HEK293T (cell line): ENCODE data around the gene FAM171A1.

Experiments used
- CTCF ChIA-PET: fragments of 350-600 bp; formaldehyde crosslinking; extraction: SDS; loops from one replicate; lab custom pipeline; 2021; ENCODE audit warnings: antibody characterized with exemption, inconsistent platforms; lab: Yijun Ruan, JAX
- POLR2A ChIA-PET: fragments of 350-600 bp; formaldehyde crosslinking; extraction: SDS; loops from one replicate; lab custom pipeline; 2020; ENCODE audit warnings: antibody characterized with exemption, inconsistent platforms; lab: Yijun Ruan, JAX
- DNase-seq: peaks from one replicate; pipeline ENCODE4 v3.0.0; 2012; ENCODE audit warnings: mixed read lengths; ENCODE audit errors: extremely low spot score
- ARNT ChIP-seq: fragments of 450-650 bp; IDR thresholded peaks from 2 replicates; pipeline ENCODE4 v1.6.1; 2017; ENCODE audit warnings: mild to moderate bottlenecking
- BHLHE40 ChIP-seq: fragments of 450-650 bp; IDR thresholded peaks from 2 replicates; pipeline ENCODE4 v1.6.1; 2016; ENCODE audit warnings: mild to moderate bottlenecking, moderate library complexity, borderline replicate concordance
- CTBP1 ChIP-seq: fragments of 450-650 bp; IDR thresholded peaks from 2 replicates; pipeline ENCODE4 v1.6.1; 2016; ENCODE audit warnings: borderline replicate concordance
- ELF4 ChIP-seq: fragments of 450-650 bp; IDR thresholded peaks from 2 replicates; pipeline ENCODE4 v1.6.1; 2017; ENCODE audit warnings: antibody characterized with exemption
- FOXA1 ChIP-seq: fragments of 450-650 bp; IDR thresholded peaks from 2 replicates; pipeline ENCODE4 v1.6.1; 2016; ENCODE audit warnings: mild to moderate bottlenecking
- FOXK2 ChIP-seq: fragments of 450-650 bp; IDR thresholded peaks from 2 replicates; pipeline ENCODE4 v1.6.1; 2016; ENCODE audit warnings: mild to moderate bottlenecking
- FOXM1 ChIP-seq: fragments of 450-650 bp; IDR thresholded peaks from 2 replicates; pipeline ENCODE4 v1.6.1; 2017; ENCODE audit warnings: mild to moderate bottlenecking, borderline replicate concordance
- HDGF ChIP-seq: fragments of 450-650 bp; IDR thresholded peaks from 2 replicates; pipeline ENCODE4 v1.6.1; 2017; ENCODE audit warnings: antibody characterized with exemption, borderline replicate concordance
- L3MBTL2 ChIP-seq: fragments of 450-650 bp; conservative IDR thresholded peaks from 2 replicates; pipeline ENCODE4 v1.6.1; 2016; ENCODE audit warnings: mild to moderate bottlenecking
- LEF1 ChIP-seq: fragments of 450-650 bp; IDR thresholded peaks from 2 replicates; pipeline ENCODE4 v1.6.1; 2017; ENCODE audit warnings: mild to moderate bottlenecking, borderline replicate concordance
- NFRKB ChIP-seq: fragments of 450-650 bp; IDR thresholded peaks from 2 replicates; pipeline ENCODE4 v1.6.1; 2016; ENCODE audit warnings: mild to moderate bottlenecking, moderate library complexity
- PKNOX1 ChIP-seq: fragments of 450-650 bp; IDR thresholded peaks from 2 replicates; pipeline ENCODE4 v1.6.1; 2016
- SP1 ChIP-seq: fragments of 450-650 bp; IDR thresholded peaks from 2 replicates; pipeline ENCODE4 v1.6.1; 2017
- SUZ12 ChIP-seq: fragments of 450-650 bp; IDR thresholded peaks from 2 replicates; pipeline ENCODE4 v1.6.1; 2016; ENCODE audit warnings: mild to moderate bottlenecking
- TARDBP ChIP-seq: fragments of 450-650 bp; IDR thresholded peaks from 2 replicates; pipeline ENCODE4 v1.6.1; 2016
- ZNF384 ChIP-seq: fragments of 450-650 bp; IDR thresholded peaks from 2 replicates; pipeline ENCODE4 v1.6.1; 2016

FAM171A1 gene

GRCh38 chr10:15230257-15230656 lies 140.8 kb downstream of the FAM171A1 start:
- no peak for DNase-seq
- ChIA-PET CTCF (no interaction called here), POLR2A (interaction anchor here (1.5 kb wide), 1 partner anchor 8 kb away, joined by 3 read pairs; no protein-coding TSS in a partner anchor)
- TF ChIP-seq CTBP1 (no peak), FOXM1 (no peak), ZNF384 (no peak)

DNA sequence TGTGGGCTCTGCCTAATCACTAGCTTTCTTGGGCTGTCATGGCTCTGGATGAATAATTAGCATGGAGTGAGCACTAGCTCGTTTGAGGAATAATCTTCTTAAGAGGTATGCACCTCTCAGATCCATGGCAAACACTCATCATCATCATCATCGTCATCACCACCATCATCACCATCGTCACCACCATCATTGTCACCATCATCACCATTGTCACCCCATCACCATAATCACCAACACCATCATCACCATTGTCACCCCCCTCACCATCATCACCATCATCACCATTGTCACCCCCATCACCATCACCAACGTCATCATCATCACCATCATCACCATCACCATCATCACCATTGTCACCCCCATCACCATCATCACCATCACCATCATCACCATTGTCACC lies 141.8 kb downstream of the FAM171A1 start:
- TF ChIP-seq SUZ12 (no peak), PKNOX1 (no peak), ZNF384 (no peak), TARDBP (no peak), FOXA1 (no peak), L3MBTL2 (no peak), CTBP1 (no peak), LEF1 (no peak), SP1 (no peak), BHLHE40 (no peak), FOXK2 (no peak), ELF4 (no peak), ARNT (no peak), FOXM1 (no peak), HDGF (no peak), NFRKB (no peak)
- DNase-seq: no peak
- POLR2A ChIA-PET: interaction anchor here (1.5 kb wide), 1 partner anchor 9 kb away, joined by 3 read pairs; no protein-coding TSS in a partner anchor
- CTCF ChIA-PET: no interaction called here

DNA sequence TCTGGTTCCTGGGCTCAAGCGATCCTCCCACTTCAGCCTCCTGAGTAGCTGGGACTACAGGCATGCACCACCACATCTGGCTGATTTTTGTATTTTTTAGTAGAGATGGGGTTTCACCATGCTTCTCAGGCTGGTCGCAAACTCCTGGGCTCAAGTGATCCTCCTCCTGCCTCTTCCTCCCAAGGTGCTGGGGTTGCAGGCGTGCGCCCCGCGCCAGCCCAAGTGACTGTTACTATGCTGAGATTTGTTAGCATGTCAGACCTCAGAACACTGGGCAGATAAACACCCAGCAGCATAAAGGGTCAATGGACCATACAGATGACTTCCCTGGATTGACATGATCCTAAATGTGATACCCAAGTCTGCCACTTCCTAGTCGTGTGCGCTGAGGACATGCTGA lies 142.7 kb downstream of the FAM171A1 start:
- DNase-seq: no peak
- ChIA-PET POLR2A (no interaction called here), CTCF (interaction anchor here (1.1 kb wide), 1 partner anchor 10 kb away, joined by 5 read pairs; no protein-coding TSS in a partner anchor)
- TF ChIP-seq BHLHE40 (no peak), ZNF384 (no peak), ELF4 (no peak), L3MBTL2 (no peak)

DNA sequence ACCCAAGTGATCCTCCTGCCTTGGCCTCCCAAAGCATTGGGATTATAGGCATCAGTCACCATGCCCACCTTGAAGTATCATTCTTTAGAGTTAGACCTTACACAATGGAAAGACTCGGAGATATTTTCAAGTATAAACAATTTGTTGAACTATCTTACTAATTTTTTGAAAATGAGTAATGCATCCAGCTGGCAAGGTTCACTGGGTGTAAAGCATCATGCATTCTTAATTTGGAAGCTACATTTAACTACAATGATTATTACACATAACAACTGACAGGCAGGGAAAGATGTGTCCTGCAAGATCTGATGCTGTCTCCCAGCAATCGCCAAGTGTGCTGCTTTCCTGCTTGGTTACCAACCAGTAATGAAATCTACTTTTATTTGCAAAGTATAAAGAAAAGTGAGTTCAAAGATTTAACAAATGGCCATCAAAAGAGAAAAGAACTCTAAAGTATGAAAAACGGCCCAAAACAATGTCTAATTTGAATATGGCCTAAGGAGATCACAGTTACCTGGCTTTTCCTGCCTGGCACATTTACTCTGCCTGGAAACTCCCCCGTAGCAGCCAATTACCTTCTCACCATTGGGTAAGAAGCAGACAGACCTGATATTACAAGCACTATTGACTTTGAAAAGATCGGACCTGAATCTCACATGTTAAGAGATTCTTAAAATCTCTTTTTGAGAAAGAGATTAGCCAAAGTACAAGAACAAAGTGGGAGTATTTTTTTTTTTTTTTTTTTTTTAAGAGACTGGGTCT lies 143.3 kb downstream of the FAM171A1 start:
- ChIA-PET CTCF (interaction anchor here (1.1 kb wide), 1 partner anchor 9 kb away, joined by 5 read pairs; no protein-coding TSS in a partner anchor), POLR2A (no interaction called here)
- no peak for TF ChIP-seq FOXK2
- TF ChIP-seq SP1: no peak
- TF ChIP-seq L3MBTL2: no peak
- TF ChIP-seq SUZ12: no peak
- no peak for TF ChIP-seq NFRKB
- no peak for TF ChIP-seq PKNOX1
- TF ChIP-seq FOXM1: no peak
- TF ChIP-seq ZNF384: no peak
- no peak for TF ChIP-seq HDGF
- TF ChIP-seq ARNT: no peak
- no peak for TF ChIP-seq CTBP1
- TF ChIP-seq BHLHE40: no peak
- TF ChIP-seq FOXA1: no peak
- no peak for TF ChIP-seq LEF1
- no peak for TF ChIP-seq TARDBP
- no peak for TF ChIP-seq ELF4
- DNase-seq: no peak

DNA sequence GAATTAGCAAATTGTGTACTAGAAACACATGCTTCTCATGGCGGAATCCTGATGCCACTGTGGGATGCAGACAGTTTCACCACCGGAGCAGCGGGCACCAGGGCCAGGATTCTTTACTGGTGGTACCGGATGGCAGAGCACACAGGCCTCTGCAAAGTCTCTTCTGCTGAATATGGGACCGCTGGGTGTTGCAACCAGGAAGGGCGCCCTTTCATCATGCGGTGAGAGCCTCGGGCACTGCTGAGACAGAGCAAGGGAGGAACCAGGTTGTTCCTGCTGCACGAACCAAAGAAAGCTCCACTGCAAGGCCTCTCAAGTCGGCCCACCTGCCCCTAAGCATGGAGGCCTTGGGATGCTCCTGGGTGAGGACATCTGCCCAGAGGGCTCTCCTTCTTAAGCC lies 145.6 kb downstream of the FAM171A1 start:
- ChIA-PET POLR2A (interaction anchor here (1.3 kb wide), 1 partner anchor 57 kb away, joined by 3 read pairs; the partner anchor contains the start of gene NMT2), CTCF (no interaction called here)
- no peak for DNase-seq
- TF ChIP-seq FOXK2 (no peak), FOXA1 (no peak), ARNT (no peak), TARDBP (no peak)

DNA sequence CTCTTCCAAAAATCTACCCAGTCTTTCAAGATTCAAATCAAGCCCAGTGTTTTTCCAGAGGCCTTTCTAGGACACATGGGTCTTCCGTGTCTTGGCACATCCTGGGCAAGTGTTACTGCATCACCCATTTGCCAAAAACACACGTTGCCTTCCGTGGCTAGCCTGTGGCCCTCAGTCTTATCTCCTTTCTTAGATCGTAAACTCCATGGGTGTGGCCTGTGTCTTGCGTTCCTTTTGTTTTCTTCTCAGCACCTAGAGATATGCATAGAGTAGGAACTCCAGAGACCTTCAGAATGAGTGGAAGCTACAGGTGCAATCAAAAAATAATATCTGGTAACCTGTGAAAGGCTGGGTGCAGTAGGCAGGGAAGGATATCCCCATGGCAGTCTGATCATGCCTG lies 146.1 kb downstream of the FAM171A1 start:
- TF ChIP-seq FOXA1: no peak
- TF ChIP-seq CTBP1: no peak
- no peak for TF ChIP-seq HDGF
- CTCF ChIA-PET: no interaction called here
- DNase-seq: no peak
- POLR2A ChIA-PET: no interaction called here

DNA sequence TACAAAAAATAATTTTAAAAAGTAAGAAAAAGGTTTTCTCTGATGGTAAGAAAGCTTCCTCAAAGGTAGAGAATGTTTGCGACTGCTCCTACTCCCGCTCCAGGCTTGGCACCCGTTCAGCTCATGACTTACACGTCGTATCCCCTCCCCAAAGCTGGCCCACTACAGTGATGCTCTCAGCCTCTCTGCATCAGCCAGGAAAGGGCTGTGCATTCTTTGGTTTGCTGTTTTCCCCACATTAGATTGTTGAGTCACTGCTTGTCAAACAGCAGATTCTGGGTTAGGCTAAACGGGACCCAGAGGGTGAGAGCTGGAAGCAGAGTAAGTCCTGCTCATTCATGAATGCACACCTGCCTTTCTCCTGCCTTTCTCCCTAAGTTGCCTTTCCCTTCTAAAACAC lies 147.9 kb downstream of the FAM171A1 start:
- ChIA-PET POLR2A (no interaction called here), CTCF (interaction anchor here (1.0 kb wide), 1 partner anchor 188 kb away, joined by 3 read pairs; no protein-coding TSS in a partner anchor)
- DNase-seq: no peak
- TF ChIP-seq TARDBP (no peak), ARNT (no peak), ELF4 (no peak), LEF1 (no peak), FOXM1 (no peak), NFRKB (no peak), FOXK2 (no peak), L3MBTL2 (no peak)
